Endothelial cell of umbilical vein (primary cell): Measurements from ENCODE around the gene BPHL. TPM values are rescaled to one million over a fixed set of nuclear protein-coding genes. Genes with fewer than 3 reads are reported as not detected.
"Not testable (repeated sequence)": the region's sequence is repeated elsewhere in the genome, so short reads cannot be mapped to it uniquely, and the experiment has no call there.

Experiments used
- BruUV-seq: library from RNA; stranded (reverse); fragments of 400-500 nt; replicated peaks from 2 replicates; lab custom pipeline; 2021; lab: Mats Ljungman, UMichigan
- CTCF ChIA-PET: fragments of 300-600, 350-600 bp; sonication (Branson Sonifier 250); formaldehyde crosslinking; loops from one replicate; lab custom pipeline; 2021; ENCODE audit warnings: antibody characterized with exemption, inconsistent platforms; lab: Charles Lee
- POLR2A ChIA-PET: fragments of 300-600, 350-600 bp; sonication (Branson Sonifier 250); formaldehyde crosslinking; loops from one replicate; lab custom pipeline; 2021; ENCODE audit warnings: antibody characterized with exemption, inconsistent platforms; lab: Charles Lee
- DNase-seq: peaks from one replicate; pipeline ENCODE4 v3.0.0-alpha.2; 2011; ENCODE audit warnings: low read depth, low spot score
- FAIRE-seq: peaks from 2 replicates; lab custom pipeline; 2011; peaks lifted over from hg19 to GRCh38; lab: Jason Lieb, UNC
- H2AFZ ChIP-seq: 2 replicates; pipeline ENCODE4 v1.6.0; 2012; ENCODE audit warnings: low read depth, low read length, control low read depth, inconsistent platforms
- H3K27ac ChIP-seq: 2 replicates; pipeline ENCODE4 v1.5.1; 2011; ENCODE audit warnings: low read depth, mild to moderate bottlenecking, control low read depth, low read length, moderate library complexity; ENCODE audit not compliant: insufficient read depth
- H3K27me3 ChIP-seq, 2 experiments: 2 replicates each; pipeline versions ENCODE4 v1.6.0 to v1.6.1; 2011; ENCODE audit warnings: low read length in 2 of 2, mixed read lengths in 1 of 2; ENCODE audit not compliant: control insufficient read depth in 2 of 2, insufficient read depth in 2 of 2
- H3K36me3 ChIP-seq, 2 experiments: 2 replicates in 1 of 2; 3 replicates in 1 of 2; pipeline ENCODE4 v1.5.1; 2011; ENCODE audit warnings: low read length in 2 of 2, mild to moderate bottlenecking in 1 of 2, moderate library complexity in 1 of 2; ENCODE audit not compliant: control insufficient read depth in 2 of 2, insufficient read depth in 2 of 2; ENCODE audit errors: extremely low read depth in 1 of 2
- H3K4me1 ChIP-seq: 3 replicates; pipeline ENCODE4 v1.5.1; 2011; ENCODE audit warnings: mild to moderate bottlenecking, low read length; ENCODE audit not compliant: control insufficient read depth, insufficient read depth; ENCODE audit errors: extremely low read depth
- H3K4me2 ChIP-seq: 2 replicates; pipeline ENCODE4 v1.6.1; 2011; ENCODE audit warnings: low read length, control low read depth, mixed read lengths; ENCODE audit not compliant: insufficient read depth
- H3K4me3 ChIP-seq, 3 experiments: fragments of 200-600 bp in 1 of 3; sonication (generic), shearing (Covaris generic) in 1 of 3; replicated peaks in 1 of 3; 2 replicates each; pipeline ENCODE4 v1.5.1; 2011 to 2016; ENCODE audit warnings: control low read depth in 3 of 3, low read length in 3 of 3, mild to moderate bottlenecking in 2 of 3, inconsistent platforms in 1 of 3, low read depth in 1 of 3, moderate library complexity in 1 of 3; ENCODE audit not compliant: insufficient read depth in 1 of 3
- H3K79me2 ChIP-seq: 2 replicates; pipeline ENCODE4 v1.6.0; 2012; ENCODE audit warnings: low read length, inconsistent platforms; ENCODE audit not compliant: control insufficient read depth, insufficient read depth
- H3K9ac ChIP-seq: replicated peaks from 2 replicates; pipeline ENCODE3; 2011; ENCODE audit warnings: low read length, control low read depth; ENCODE audit not compliant: insufficient read depth; ENCODE audit errors: extremely low read depth
- H3K9me1 ChIP-seq: replicated peaks from 3 replicates; pipeline ENCODE4 v1.6.0; 2011; ENCODE audit warnings: mild to moderate bottlenecking, low read length; ENCODE audit not compliant: control insufficient read depth, insufficient read depth; ENCODE audit errors: extremely low read depth
- H3K9me3 ChIP-seq: replicated peaks from 2 replicates; pipeline ENCODE4 v1.5.1; 2012; ENCODE audit warnings: low read length, inconsistent platforms; ENCODE audit not compliant: control insufficient read depth, insufficient read depth
- H4K20me1 ChIP-seq: replicated peaks from 2 replicates; pipeline ENCODE3; 2011; ENCODE audit warnings: mild to moderate bottlenecking, low read length; ENCODE audit not compliant: control insufficient read depth, insufficient read depth; ENCODE audit errors: extremely low read depth
- EZH2 ChIP-seq: IDR thresholded peaks from 2 replicates; pipeline ENCODE4 v1.6.1; 2012; ENCODE audit warnings: borderline replicate concordance, low read depth, mild to moderate bottlenecking, moderate library complexity, low read length, inconsistent platforms; ENCODE audit not compliant: severe bottlenecking
- GATA2 ChIP-seq: IDR thresholded peaks from 2 replicates; pipeline ENCODE4 v1.7.0; 2011; ENCODE audit warnings: low read depth, mild to moderate bottlenecking, moderate library complexity, mixed read lengths, low read length; ENCODE audit not compliant: insufficient read length, insufficient read depth
- JUN ChIP-seq: IDR thresholded peaks from 2 replicates; pipeline ENCODE4 v1.6.1; 2011; ENCODE audit warnings: borderline replicate concordance, low read depth; ENCODE audit not compliant: insufficient read length, insufficient read depth
- MYC ChIP-seq: IDR thresholded peaks from one replicate; pipeline ENCODE4 v1.6.1; 2011; ENCODE audit warnings: mild to moderate bottlenecking, low read depth, low read length
- POLR2A ChIP-seq: IDR thresholded peaks from 2 replicates; pipeline ENCODE4 v1.6.1; 2012; ENCODE audit warnings: low read depth, mild to moderate bottlenecking, control low read depth, low read length
- POLR2AphosphoS5 ChIP-seq: IDR thresholded peaks from 2 replicates; pipeline ENCODE4 v1.6.1; 2012; ENCODE audit warnings: low read depth, mild to moderate bottlenecking, control low read depth, low read length, moderate library complexity; ENCODE audit not compliant: insufficient read depth
- dilution Hi-C: fragments of 300-500 bp; cut with MboI; formaldehyde crosslinking; loops from one replicate; pipeline ENCODE4 v1.15.0; 2019; ENCODE audit warnings: low sequenced_read_pairs; ENCODE audit not compliant: extremely low pct_ligation_motif_present
- intact Hi-C: fragments of 100-400 bp; cut with micrococcal nuclease; formaldehyde crosslinking; loops from one replicate; pipeline ENCODE4 v1.10.0; 2022
- polyA plus RNA-seq, 4 experiments: library from polyadenylated mRNA; depleted of rRNA in 3 of 4; stranded (reverse) in 3 of 4; unstranded in 1 of 4; fragments of >200 nt; gene quantifications; 2 replicates each; pipeline versions ENCODE4 v1.2.1 to v1.2.3, GENCODE V29; 2011 to 2012; ENCODE audit warnings: missing spikeins in 1 of 4
- total RNA-seq: library from RNA; stranded (reverse); gene quantifications from 2 replicates; pipeline ENCODE4 v1.2.3, GENCODE V29; 2021

BPHL gene
- total and polyA plus RNA-seq, 2 donors (not counting 3 experiments of a cell fraction or from before 2014, with no cell fraction given), result 12.3 to 14.8 TPM

DNA sequence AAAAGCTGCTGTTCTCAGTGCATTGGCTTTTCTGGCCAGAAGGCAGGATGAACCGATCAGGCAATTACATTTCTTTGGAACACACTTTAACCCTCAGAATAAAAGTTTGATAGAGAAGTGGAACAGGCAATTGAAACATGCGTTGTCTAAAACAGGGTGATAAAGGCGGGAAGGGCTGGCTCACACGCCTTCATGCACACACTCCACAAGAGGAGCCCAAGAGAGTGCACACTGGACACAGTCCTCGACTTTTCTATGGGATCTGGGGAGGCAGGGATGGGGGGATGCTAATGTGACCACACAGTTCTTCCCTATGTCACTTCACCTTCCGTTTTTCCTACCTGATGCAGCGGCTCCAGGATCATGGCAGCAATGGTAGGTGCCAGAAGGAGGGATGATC lies 69.8 kb downstream of the BPHL start:
- peaks cover 10 to 17% of the 10 kb centered on the region in 2 experiments for H3K27me3 ChIP-seq
- CTCF ChIA-PET, result interaction anchor here (1.8 kb wide), 1 partner anchor 21 kb away, joined by 6 read pairs; no protein-coding TSS in a partner anchor
- H3K4me2 ChIP-seq, result no peak overlapping the region
- DNase-seq, result no peak
- no peaks in the 10 kb centered on the region for H3K9me3 ChIP-seq
- H3K4me1 ChIP-seq, result no peaks in the 10 kb centered on the region
- BruUV-seq, result no TSS peak
- POLR2A ChIA-PET, result no interaction called here
- dilution Hi-C loops, result no loop called here
- H2AFZ ChIP-seq, result no peak overlapping the region
- no peak overlapping the region for H3K4me3 ChIP-seq
- no peak overlapping the region for H3K27ac ChIP-seq
- H3K9ac ChIP-seq, result no peak overlapping the region
- H3K36me3 ChIP-seq, result no peaks in the 10 kb centered on the region
- no peaks in the 10 kb centered on the region for H4K20me1 ChIP-seq
- no peaks in the 10 kb centered on the region for H3K79me2 ChIP-seq
- TF ChIP-seq POLR2A, result no peak
- TF ChIP-seq JUN, result no peak
- TF ChIP-seq POLR2AphosphoS5, result no peak
- no peak for TF ChIP-seq MYC
- no peak for TF ChIP-seq GATA2
- no peak for TF ChIP-seq EZH2
- FAIRE-seq, result no peak
- intact Hi-C loops, result no loop called here
- H3K9me1 ChIP-seq, result no peaks in the 10 kb centered on the region

DNA sequence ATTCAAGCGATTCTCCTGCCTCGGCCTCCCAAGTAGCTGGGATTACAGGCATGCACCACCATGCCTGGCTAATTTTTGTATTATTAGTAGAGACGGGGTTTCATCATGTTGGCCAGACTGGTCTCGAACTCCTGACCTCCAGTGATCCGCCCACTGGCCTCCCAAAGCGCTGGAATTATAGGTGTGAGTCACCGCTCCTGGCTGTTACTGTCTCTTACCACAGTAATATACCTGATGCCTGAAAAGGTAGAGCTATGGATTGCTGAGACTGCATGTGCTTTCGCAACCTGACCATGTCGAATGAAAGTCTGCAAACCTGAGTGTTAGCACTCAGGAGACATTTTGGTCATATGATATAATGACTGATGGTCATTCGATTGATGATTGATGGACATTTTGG lies 70.7 kb downstream of the BPHL start:
- H3K4me3 ChIP-seq, H3K79me2 ChIP-seq, H3K9me3 ChIP-seq, H3K9me1 ChIP-seq, H3K4me1 ChIP-seq, H4K20me1 ChIP-seq, POLR2A ChIA-PET, H2AFZ ChIP-seq, H3K9ac ChIP-seq, H3K4me2 ChIP-seq, FAIRE-seq, H3K27ac ChIP-seq, BruUV-seq, H3K36me3 ChIP-seq, DNase-seq, intact Hi-C loops, dilution Hi-C loops: not testable (repeated sequence)
- CTCF ChIA-PET, result interaction anchor here (0.8 to 1.8 kb wide), 2 partner anchors 17 to 20 kb away, joined by 3 to 6 read pairs; no protein-coding TSS in a partner anchor
- H3K27me3 ChIP-seq, result peaks cover 8 to 11% of the 10 kb centered on the region in 2 experiments
